Ovary (tissue), 9 donors: ENCODE data around the gene MGAT5B. TPM values are rescaled to one million over a fixed set of nuclear protein-coding genes. Genes with fewer than 3 reads are reported as not detected.

Source experiments
- DNase-seq, 5 donors: peaks; one replicate each; pipeline ENCODE4 v3.0.0-alpha.2; 2019 to 2020
- H3K27ac ChIP-seq, 2 donors: fragments of 200-600 bp; one replicate each; pipeline versions ENCODE4 v1.5.1 to v1.8.0; 2019 to 2022
- H3K27me3 ChIP-seq: fragments of 200-600 bp; one replicate; pipeline ENCODE4 v1.8.0; 2022
- H3K36me3 ChIP-seq: fragments of 200-600 bp; sonication (generic); one replicate; pipeline ENCODE4 v1.5.1; 2019
- H3K4me1 ChIP-seq: one replicate; pipeline ENCODE4 v1.8.1; 2013; ENCODE audit warnings: mild to moderate bottlenecking, moderate library complexity; ENCODE audit not compliant: insufficient read depth
- H3K4me3 ChIP-seq: fragments of 200-600 bp; sonication (generic); one replicate; pipeline ENCODE4 v1.5.1; 2017
- H3K9me3 ChIP-seq, 2 donors: fragments of 200-600 bp in 1 of 2; sonication (generic) in 1 of 2; one replicate each; pipeline versions ENCODE4 v1.5.1 to v1.8.1; 2013 to 2019; ENCODE audit warnings: mild to moderate bottlenecking in 1 of 2, moderate library complexity in 1 of 2
- CTCF ChIP-seq, 3 donors: fragments of 450-650 bp in 2 of 3; fragments of 200-600 bp in 1 of 3; IDR thresholded peaks; one replicate each; pipeline versions ENCODE4 v1.5.1 to v1.8.0; 2016 to 2022; ENCODE audit warnings: antibody characterized with exemption in 3 of 3, mild to moderate bottlenecking in 1 of 3
- EP300 ChIP-seq: sonication (generic); formaldehyde crosslinking; IDR thresholded peaks from one replicate; pipeline ENCODE4 v1.6.1; 2017; ENCODE audit warnings: antibody characterized with exemption
- POLR2A ChIP-seq: fragments of 450-650 bp; IDR thresholded peaks from one replicate; pipeline ENCODE4 v1.6.1; 2017; ENCODE audit warnings: antibody characterized with exemption, mild to moderate bottlenecking, moderate library complexity
- WGBS, 3 donors: extraction: QIAGEN DNeasy Blood & Tissue Kit in 1 of 3; methylation state at CpG; one replicate each; pipeline versions ENCODE4 v1.1.5 to v1.1.7; 2013 to 2017; 5-methylcytosine and 5-hydroxymethylcytosine counted together
- intact Hi-C, 4 donors: fragments of 100-400 bp; cut with DNase I; formaldehyde crosslinking; loops; one replicate each; pipeline versions ENCODE4 v1.11.0 to v1.15.1; 2022 to 2023
- polyA plus RNA-seq, 2 donors: library from polyadenylated mRNA; stranded (reverse); fragments of 200-250 nt in 1 of 2; fragments of 350-450 nt in 1 of 2; fragmentation: Illumina TruSeq in 1 of 2; extraction: RNeasy Lipid Tissue Mini Kit (QIAGEN cat#74804) in 1 of 2; gene quantifications; one replicate each; pipeline ENCODE4 v1.2.3, GENCODE V29; 2013 to 2014
- total RNA-seq, 7 donors: library from RNA; depleted of rRNA in 2 of 7; stranded (reverse); fragments of >200 nt in 2 of 7; fragmentation: NEBNext Ultra II Directional in 3 of 7; extraction: Animal tissue kit (Norgen Biotek cat#: 25700) in 3 of 7; gene quantifications; one replicate each; pipeline versions ENCODE4 v1.1.0 to v1.2.4, GENCODE V29; 2016 to 2023
- donor health status: DM: no; HTN: no; CAD: no; lungs with moderate emphysema.
- donor health status: DM: no; HTN: no; CAD: no.
- donor health status: Bipolar disorder and iron deficiency.
- donor health status: DM: yes; HTN: yes; CAD: no.
- donor health status: DM: no; HTN: no; CAD: no.
- donor health status: DM: yes; HTN: yes; CAD: no.

MGAT5B gene
- total and polyA plus RNA-seq, 9 donors = 0.23 to 3.6 (median 0.77) TPM; not detected in 1

GRCh38 chr17:76844485-76844829, 23.7 kb upstream of the MGAT5B start:
- Histone ChIP-seq H3K4me1 (peaks cover 4% of the 10 kb centered on the region), H3K27me3 (no peaks in the 10 kb centered on the region), H3K4me3 (no peak overlapping the region), H3K36me3 (no peaks in the 10 kb centered on the region), H3K9me3 (peaks cover 0 to 5% of the 10 kb centered on the region in 2 donors), H3K27ac (no peak overlapping the region)
- intact Hi-C loops = loop anchor here in 1 of 4 donors (5.0 kb wide), 1 partner anchor 87 kb away; no protein-coding TSS in a partner anchor
- TF ChIP-seq CTCF (IDR thresholded peaks at IDR 0.05) = no peak
- TF ChIP-seq EP300 = no peak
- no peak for TF ChIP-seq POLR2A
- 74 to 84% (median 75%) methylated on average over 4 of the region's 4 CpGs for WGBS, 3 donors
- DNase-seq = no peak

DNA sequence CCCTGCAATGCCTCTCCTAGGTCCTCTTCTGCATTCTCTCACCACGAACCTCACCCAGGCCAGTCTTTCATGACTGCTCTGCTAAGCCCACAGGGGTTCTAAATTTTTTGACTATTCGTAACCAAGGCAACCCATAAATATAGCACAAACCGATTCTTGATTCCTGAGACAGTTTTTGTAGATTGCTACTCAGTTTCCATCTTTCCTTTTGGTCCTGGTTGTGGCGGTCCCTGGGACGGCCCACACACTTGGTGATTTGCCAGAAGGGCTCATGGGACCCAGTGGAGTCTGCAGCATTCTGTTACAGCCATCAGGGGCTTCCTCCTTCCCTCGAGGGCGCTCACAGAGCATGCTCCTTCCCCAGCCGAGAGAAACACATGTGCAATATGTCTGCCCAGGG, 23.4 kb upstream of the MGAT5B start:
- Histone ChIP-seq H3K27ac (no peak overlapping the region), H3K36me3 (no peaks in the 10 kb centered on the region), H3K27me3 (no peaks in the 10 kb centered on the region), H3K4me1 (peaks cover 2% of the 10 kb centered on the region), H3K4me3 (no peak overlapping the region), H3K9me3 (peaks cover 0 to 5% of the 10 kb centered on the region in 2 donors)
- no peak for DNase-seq
- 33 to 42% (median 38%) methylated on average over 8 of the region's 8 CpGs for WGBS, 3 donors
- intact Hi-C loops = loop anchor here in 1 of 4 donors (5.0 kb wide), 1 partner anchor 88 kb away; no protein-coding TSS in a partner anchor
- TF ChIP-seq CTCF (IDR thresholded peaks at IDR 0.05) (no peak), POLR2A (no peak), EP300 (no peak)

GRCh38 chr17:76845541-76846017, 22.6 kb upstream of the MGAT5B start:
- Histone ChIP-seq H3K4me3 (no peak overlapping the region), H3K27ac (no peak overlapping the region), H3K4me1 (no peaks in the 10 kb centered on the region), H3K27me3 (no peaks in the 10 kb centered on the region), H3K9me3 (peaks cover 0 to 5% of the 10 kb centered on the region in 2 donors), H3K36me3 (no peaks in the 10 kb centered on the region)
- DNase-seq = no peak
- 8 to 23% (median 15%) methylated on average over 6 of the region's 6 CpGs for WGBS, 3 donors
- TF ChIP-seq EP300 (no peak), CTCF (IDR thresholded peaks at IDR 0.05) (no peak), POLR2A (no peak)
- intact Hi-C loops = no loop called here

GRCh38 chr17:76847031-76847430, 21.2 kb upstream of the MGAT5B start:
- WGBS, 3 donors = 75 to 76% (median 75%) methylated on average over 2 of the region's 2 CpGs
- H3K9me3 ChIP-seq = peaks cover 0 to 5% of the 10 kb centered on the region in 2 donors
- H3K4me1 ChIP-seq = no peaks in the 10 kb centered on the region
- no peaks in the 10 kb centered on the region for H3K27me3 ChIP-seq
- H3K4me3 ChIP-seq = no peak overlapping the region
- no peak overlapping the region for H3K27ac ChIP-seq
- intact Hi-C loops = no loop called here
- no peak for DNase-seq
- TF ChIP-seq EP300 = no peak
- TF ChIP-seq CTCF (IDR thresholded peaks at IDR 0.05) = no peak
- no peak for TF ChIP-seq POLR2A
- H3K36me3 ChIP-seq = no peaks in the 10 kb centered on the region
